Tibial nerve (tissue), 4 donors: Measurements from ENCODE around the gene NTNG1.

ENCODE experiments used
- EP300 ChIP-seq, 2 donors: sonication (generic); formaldehyde crosslinking; IDR thresholded peaks; one replicate each; pipeline ENCODE4 v1.6.1; 2017; ENCODE audit warnings: antibody characterized with exemption in 2 of 2, mild to moderate bottlenecking in 1 of 2
- POLR2A ChIP-seq, 2 donors: fragments of 450-650 bp; IDR thresholded peaks; one replicate each; pipeline ENCODE4 v1.6.1; 2017; ENCODE audit warnings: antibody characterized with exemption in 2 of 2, mild to moderate bottlenecking in 2 of 2, moderate library complexity in 2 of 2
- TF ChIP-seq, protein P1 (sequence below), 5 experiments: fragments of 200-600 bp in 3 of 5; fragments of 450-650 bp in 2 of 5; sonication (generic) in 3 of 5; IDR thresholded peaks; one replicate each; pipeline ENCODE4 v1.5.1; 2016 to 2019; ENCODE audit warnings: antibody characterized with exemption in 5 of 5, mild to moderate bottlenecking in 3 of 5, moderate library complexity in 2 of 5

DNA sequence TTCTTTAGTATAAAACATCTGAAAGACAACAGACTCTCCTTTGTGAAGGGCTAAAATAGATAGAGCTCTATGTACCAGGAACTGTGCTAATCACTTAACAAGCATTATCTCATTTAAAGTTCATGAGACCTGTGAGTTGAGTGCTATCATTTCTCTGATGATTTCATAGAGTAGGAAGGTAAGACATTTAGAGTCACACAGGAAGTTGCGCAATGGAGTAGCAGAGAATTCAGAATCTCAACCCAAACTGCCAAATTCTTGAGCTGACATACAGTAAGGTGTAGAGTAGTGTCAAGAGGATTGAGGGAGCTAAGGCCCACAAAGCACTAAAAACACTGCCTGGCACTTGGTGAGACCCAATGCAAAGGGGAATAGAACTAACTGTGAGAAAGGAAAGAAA is 384.3 kb downstream of the NTNG1 start:
- TF ChIP-seq, protein P1, sequence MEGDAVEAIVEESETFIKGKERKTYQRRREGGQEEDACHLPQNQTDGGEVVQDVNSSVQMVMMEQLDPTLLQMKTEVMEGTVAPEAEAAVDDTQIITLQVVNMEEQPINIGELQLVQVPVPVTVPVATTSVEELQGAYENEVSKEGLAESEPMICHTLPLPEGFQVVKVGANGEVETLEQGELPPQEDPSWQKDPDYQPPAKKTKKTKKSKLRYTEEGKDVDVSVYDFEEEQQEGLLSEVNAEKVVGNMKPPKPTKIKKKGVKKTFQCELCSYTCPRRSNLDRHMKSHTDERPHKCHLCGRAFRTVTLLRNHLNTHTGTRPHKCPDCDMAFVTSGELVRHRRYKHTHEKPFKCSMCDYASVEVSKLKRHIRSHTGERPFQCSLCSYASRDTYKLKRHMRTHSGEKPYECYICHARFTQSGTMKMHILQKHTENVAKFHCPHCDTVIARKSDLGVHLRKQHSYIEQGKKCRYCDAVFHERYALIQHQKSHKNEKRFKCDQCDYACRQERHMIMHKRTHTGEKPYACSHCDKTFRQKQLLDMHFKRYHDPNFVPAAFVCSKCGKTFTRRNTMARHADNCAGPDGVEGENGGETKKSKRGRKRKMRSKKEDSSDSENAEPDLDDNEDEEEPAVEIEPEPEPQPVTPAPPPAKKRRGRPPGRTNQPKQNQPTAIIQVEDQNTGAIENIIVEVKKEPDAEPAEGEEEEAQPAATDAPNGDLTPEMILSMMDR (IDR thresholded peaks at IDR 0.05): no peak
- no peak for TF ChIP-seq EP300 (IDR thresholded peaks at IDR 0.05)
- no peak for TF ChIP-seq POLR2A (IDR thresholded peaks at IDR 0.05)
